MCF 10A (cell line): ENCODE measurements around the gene TGFB1. TPM values are rescaled to one million over a fixed set of nuclear protein-coding genes. Genes with fewer than 3 reads are reported as not detected.

Experiments used
- BruUV-seq: library from RNA; stranded (reverse); fragments of 400-500 nt; replicated peaks from 2 replicates; lab custom pipeline; 2021; lab: Mats Ljungman, UMichigan
- CTCF ChIA-PET: fragments of 300-600 bp; sonication (Branson Sonifier 250); formaldehyde crosslinking; extraction: SDS; loops from one replicate; lab custom pipeline; 2021; ENCODE audit warnings: antibody characterized with exemption, inconsistent platforms; lab: Yijun Ruan, JAX
- POLR2A ChIA-PET: fragments of 300-600, 350-650 bp; sonication (Branson Sonifier 250); formaldehyde crosslinking; extraction: SDS; loops from one replicate; lab custom pipeline; 2020; ENCODE audit warnings: antibody characterized with exemption, inconsistent platforms; lab: Yijun Ruan, JAX
- DNase-seq: peaks from one replicate; pipeline ENCODE4 v3.0.0-alpha.2; 2018; ENCODE audit not compliant: unreplicated experiment
- H3K27ac Mint-ChIP-seq: one replicate; pipeline ENCODE4 v1.8.0; 2022; ENCODE audit warnings: mild to moderate bottlenecking, low read depth, mixed read lengths; ENCODE audit not compliant: unreplicated experiment
- H3K27me3 Mint-ChIP-seq: one replicate; pipeline ENCODE4 v1.8.0; 2022; ENCODE audit warnings: mixed read lengths; ENCODE audit not compliant: insufficient read depth, unreplicated experiment
- H3K36me3 Mint-ChIP-seq: one replicate; pipeline ENCODE4 v1.8.0; 2022; ENCODE audit warnings: mild to moderate bottlenecking, moderate library complexity, mixed read lengths; ENCODE audit not compliant: insufficient read depth, unreplicated experiment
- H3K4me1 Mint-ChIP-seq: one replicate; pipeline ENCODE4 v1.8.0; 2022; ENCODE audit warnings: mixed read lengths; ENCODE audit not compliant: insufficient read depth, unreplicated experiment
- H3K4me3 Mint-ChIP-seq: one replicate; pipeline ENCODE4 v1.8.0; 2022; ENCODE audit warnings: mild to moderate bottlenecking, moderate library complexity, mixed read lengths; ENCODE audit not compliant: unreplicated experiment
- H3K9me3 Mint-ChIP-seq: one replicate; pipeline ENCODE4 v1.8.0; 2022; ENCODE audit warnings: mixed read lengths; ENCODE audit not compliant: unreplicated experiment
- CTCF ChIP-seq: fragments of 200-600 bp; IDR thresholded peaks from one replicate; pipeline ENCODE4 v1.8.0; 2022; ENCODE audit warnings: antibody characterized with exemption, mild to moderate bottlenecking; ENCODE audit not compliant: unreplicated experiment
- intact Hi-C: fragments of 100-400 bp; cut with micrococcal nuclease; formaldehyde crosslinking; loops from 2 replicates; pipeline ENCODE4 v1.14.1; 2022
- total RNA-seq: library from RNA; stranded (reverse); gene quantifications from 2 replicates; pipeline ENCODE4 v1.2.3, GENCODE V29; 2022

TGFB1 gene
- total RNA-seq, 1 experiment from 2014 or later, result 27.8 TPM

GRCh38 chr19:41308450-41309179 is 45.1 kb downstream of the TGFB1 start:
- DNase-seq, result peak; percentile 93
- Mint-ChIP-seq H3K4me1 (peaks cover 28% of the 10 kb centered on the region), H3K9me3 (no peaks in the 10 kb centered on the region), H3K36me3 (peaks cover 83% of the 10 kb centered on the region), H3K4me3 (peak overlapping the region; percentile 87), H3K27ac (peak overlapping the region; percentile 96), H3K27me3 (no peaks in the 10 kb centered on the region)
- CTCF ChIA-PET, result interaction anchor here (0.5 to 3.2 kb wide), 24 partner anchors 9 to 544 kb away, joined by 3 to 30 read pairs (median 4); partner anchors contain the start of genes B9D2 and HNRNPUL1
- POLR2A ChIA-PET, result interaction anchor here (0.7 to 4.2 kb wide), 15 partner anchors 10 to 506 kb away, joined by 3 to 54 read pairs (median 4); partner anchors contain the start of gene HNRNPUL1
- BruUV-seq, result no TSS peak
- intact Hi-C loops, result loop anchor here (1.0 to 5.0 kb wide), 3 partner anchors 46 to 166 kb away; no protein-coding TSS in a partner anchor
- TF ChIP-seq CTCF, result peak; percentile 90

DNA sequence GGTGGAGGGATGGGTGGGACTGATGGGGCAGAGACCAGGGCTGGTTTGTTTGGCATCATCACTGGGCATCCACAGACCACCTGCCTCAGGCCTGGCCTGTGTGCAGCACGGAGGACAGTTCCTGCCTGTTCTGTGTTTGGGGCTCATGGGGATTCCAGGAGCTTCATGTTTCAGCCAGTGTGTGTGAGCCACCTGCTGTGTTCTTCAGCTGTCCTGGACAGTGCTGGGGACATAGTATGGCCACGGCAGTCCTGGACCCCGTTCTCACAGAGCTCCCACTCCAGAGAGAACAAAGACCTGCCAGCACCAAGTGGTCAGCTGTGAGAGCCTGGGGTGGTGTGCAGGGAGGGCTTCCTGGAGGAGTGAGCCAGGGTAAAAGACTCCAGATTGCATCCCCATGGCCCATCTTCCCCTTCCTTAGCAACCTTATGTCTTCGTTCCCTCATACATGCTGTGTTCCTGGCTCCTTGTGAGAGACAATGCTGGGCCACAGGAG is 45.7 kb downstream of the TGFB1 start:
- no peak for TF ChIP-seq CTCF
- peak overlapping the region; percentile 96 for H3K27ac Mint-ChIP-seq
- BruUV-seq, result no TSS peak
- POLR2A ChIA-PET, result interaction anchor here (0.7 to 4.2 kb wide), 11 partner anchors 15 to 506 kb away, joined by 3 to 54 read pairs (median 4); partner anchors contain the start of gene HNRNPUL1
- no peak for DNase-seq
- peaks cover 83% of the 10 kb centered on the region for H3K36me3 Mint-ChIP-seq
- CTCF ChIA-PET, result interaction anchor here (0.5 to 3.2 kb wide), 21 partner anchors 8 to 545 kb away, joined by 3 to 30 read pairs (median 5); partner anchors contain the start of genes B9D2 and HNRNPUL1
- H3K9me3 Mint-ChIP-seq, result no peaks in the 10 kb centered on the region
- H3K4me3 Mint-ChIP-seq, result peak overlapping the region; percentile 87
- no peaks in the 10 kb centered on the region for H3K27me3 Mint-ChIP-seq
- intact Hi-C loops, result loop anchor here (1.0 to 5.0 kb wide), 3 partner anchors 45 to 166 kb away; no protein-coding TSS in a partner anchor
- peaks cover 22% of the 10 kb centered on the region for H3K4me1 Mint-ChIP-seq

GRCh38 chr19:41307090-41307875 is 46.4 kb downstream of the TGFB1 start:
- DNase-seq, result no peak
- ChIA-PET POLR2A (interaction anchor here (0.6 to 4.2 kb wide), 4 partner anchors 20 to 160 kb away, joined by 3 to 54 read pairs (median 8); partner anchors contain the start of gene HNRNPUL1), CTCF (interaction anchor here (0.7 to 3.2 kb wide), 13 partner anchors 8 to 546 kb away, joined by 3 to 30 read pairs (median 9); partner anchors contain the start of gene HNRNPUL1)
- no peak for TF ChIP-seq CTCF
- TSS peak; percentile 34 for BruUV-seq
- peaks cover 86% of the 10 kb centered on the region for H3K36me3 Mint-ChIP-seq
- peaks cover 22% of the 10 kb centered on the region for H3K4me1 Mint-ChIP-seq
- H3K27ac Mint-ChIP-seq, result no peak overlapping the region
- intact Hi-C loops, result loop anchor here (5.0 kb wide), 1 partner anchor 165 kb away; no protein-coding TSS in a partner anchor
- H3K27me3 Mint-ChIP-seq, result no peaks in the 10 kb centered on the region
- H3K4me3 Mint-ChIP-seq, result no peak overlapping the region
- no peaks in the 10 kb centered on the region for H3K9me3 Mint-ChIP-seq
